HepG2 (cell line): ENCODE measurements around the gene PALM. TPM values are rescaled to one million over a fixed set of nuclear protein-coding genes. Genes with fewer than 3 reads are reported as not detected.

Experiments used
- ATAC-seq: fragments of 200-7000 bp; cut with Tn5 transposase; 3 replicates; pipeline ENCODE4 v1.9.1; 2020; ENCODE audit warnings: mild to moderate bottlenecking, moderate library complexity
- BruUV-seq: library from RNA; stranded (reverse); fragments of 400-500 nt; replicated peaks from 2 replicates; lab custom pipeline; 2021; lab: Mats Ljungman, UMichigan
- CTCF ChIA-PET: fragments of 300-600 bp; formaldehyde crosslinking; extraction: SDS; loops from one replicate; lab custom pipeline; 2021; ENCODE audit warnings: low total read pairs, inconsistent platforms, low intra/inter-chr PET ratio; lab: Yijun Ruan, JAX
- POLR2A ChIA-PET: fragments of 350-600 bp; sonication (Branson Sonifier 250); formaldehyde crosslinking; loops from one replicate; lab custom pipeline; 2020; ENCODE audit warnings: antibody characterized with exemption, inconsistent platforms; lab: Yijun Ruan, JAX
- DNase-seq: peaks from one replicate; pipeline ENCODE4 v3.0.0-alpha.2; 2015; ENCODE audit warnings: low spot score
- FAIRE-seq: peaks from 3 replicates; lab custom pipeline; 2011; peaks lifted over from hg19 to GRCh38; lab: Jason Lieb, UNC
- H2AFZ ChIP-seq: one replicate; pipeline ENCODE4 v1.6.1; 2011; ENCODE audit warnings: low read length, inconsistent platforms
- H3K27ac ChIP-seq: fragments of 300-600 bp; 3 replicates; pipeline ENCODE4 v1.8.0; 2011; ENCODE audit warnings: mixed run types, mild to moderate bottlenecking, mixed read lengths, low read length, inconsistent platforms; ENCODE audit not compliant: insufficient read depth; ENCODE audit errors: extremely low read length
- H3K27me3 ChIP-seq, 2 experiments: fragments of 200-600 bp in 1 of 2; 2 replicates in 1 of 2; 3 replicates in 1 of 2; pipeline versions ENCODE4 v1.6.0 to v1.8.0; 2011; ENCODE audit warnings: low read length in 2 of 2, mild to moderate bottlenecking in 2 of 2, moderate library complexity in 2 of 2, inconsistent platforms in 1 of 2; ENCODE audit not compliant: insufficient read depth in 2 of 2, control insufficient read depth in 1 of 2
- H3K36me3 ChIP-seq, 2 experiments: fragments of 200-600 bp in 1 of 2; replicated peaks in 1 of 2; 2 replicates in 1 of 2; 3 replicates in 1 of 2; pipeline versions ENCODE4 v1.5.1 to v1.8.0; 2011; ENCODE audit warnings: low read length in 2 of 2, inconsistent platforms in 1 of 2; ENCODE audit not compliant: insufficient read depth in 2 of 2, control insufficient read depth in 1 of 2
- H3K4me1 ChIP-seq: 2 replicates; pipeline ENCODE4 v1.5.1; 2012; ENCODE audit warnings: low read length, inconsistent platforms; ENCODE audit not compliant: insufficient read depth
- H3K4me2 ChIP-seq: 2 replicates; pipeline ENCODE4 v1.6.0; 2011; ENCODE audit warnings: low read depth, low read length, inconsistent platforms
- H3K4me3 ChIP-seq, 3 experiments: fragments of 200-600 bp in 1 of 3; sonication (generic), shearing (Covaris generic) in 1 of 3; replicated peaks in 1 of 3; 2 replicates each; pipeline ENCODE4 v1.5.1; 2011 to 2016; ENCODE audit warnings: low read length in 3 of 3, inconsistent platforms in 2 of 3, low read depth in 2 of 3, mild to moderate bottlenecking in 2 of 3, control low read depth in 1 of 3, mixed read lengths in 1 of 3; ENCODE audit not compliant: insufficient read depth in 1 of 3
- H3K79me2 ChIP-seq: one replicate; pipeline ENCODE4 v1.6.1; 2011; ENCODE audit warnings: low read length, inconsistent platforms; ENCODE audit not compliant: insufficient read depth
- H3K9ac ChIP-seq: 2 replicates; pipeline ENCODE4 v1.6.0; 2011; ENCODE audit warnings: mild to moderate bottlenecking, low read depth, low read length, inconsistent platforms; ENCODE audit not compliant: insufficient read depth
- H3K9me3 ChIP-seq: 2 replicates; pipeline ENCODE4 v1.5.1; 2012; ENCODE audit warnings: mild to moderate bottlenecking, low read length
- H4K20me1 ChIP-seq: 2 replicates; pipeline ENCODE4 v1.6.0; 2011; ENCODE audit warnings: inconsistent platforms, mild to moderate bottlenecking, low read length, moderate library complexity; ENCODE audit not compliant: insufficient read depth
- FOXA3 ChIP-seq: IDR thresholded peaks from 2 replicates; pipeline ENCODE4 v1.6.1; 2016; ENCODE audit warnings: missing genetic modification reagents, missing compliant biosample characterization
- MEF2D ChIP-seq: sonication (generic); formaldehyde crosslinking; IDR thresholded peaks from 2 replicates; pipeline ENCODE4 v1.5.1; 2020; ENCODE audit warnings: mild to moderate bottlenecking, missing genetic modification reagents
- ZNF17 ChIP-seq: sonication (generic); formaldehyde crosslinking; IDR thresholded peaks from 2 replicates; pipeline ENCODE4 v1.5.0; 2020; ENCODE audit warnings: mild to moderate bottlenecking, missing genetic modification reagents
- ZNF660 ChIP-seq: sonication (generic); formaldehyde crosslinking; IDR thresholded peaks from 2 replicates; pipeline ENCODE4 v1.5.1; 2020; ENCODE audit warnings: mild to moderate bottlenecking, low read depth, missing genetic modification reagents, borderline replicate concordance
- ZSCAN22 ChIP-seq: sonication (generic); formaldehyde crosslinking; IDR thresholded peaks from 2 replicates; pipeline ENCODE4 v1.4.0; 2020; ENCODE audit warnings: mild to moderate bottlenecking, missing genetic modification reagents
- WGBS: methylation state at CpG from one replicate; pipeline ENCODE4 v1.1.6; 2017; ENCODE audit warnings: low lambda C conversion rate; 5-methylcytosine and 5-hydroxymethylcytosine counted together
- in situ Hi-C: cut with HindIII; loops from 2 replicates; pipeline ENCODE4 v1.10.0; 2017; ENCODE audit warnings: low pct_unique_long_range_greater_than_20kb; ENCODE audit not compliant: extremely low pct_ligation_motif_present
- intact Hi-C: fragments of 100-400 bp; cut with micrococcal nuclease; formaldehyde crosslinking; loops from one replicate; pipeline ENCODE4 v1.10.0; 2022; ENCODE audit not compliant: unreplicated experiment
- polyA plus RNA-seq, 8 experiments: library from polyadenylated mRNA; depleted of rRNA in 3 of 8; stranded (reverse) in 7 of 8; unstranded in 1 of 8; fragments of >200 nt; fragmentation: Illumina TruSeq in 4 of 8; extraction: Trizol in 4 of 8; gene quantifications; 2 replicates each; pipeline versions ENCODE4 v1.2.1 to v1.2.3, GENCODE V29; 2011 to 2016; ENCODE audit warnings: low read depth in 4 of 8, missing spikeins in 1 of 8, mixed read lengths in 1 of 8; ENCODE audit not compliant: insufficient read depth in 1 of 8
- total RNA-seq, 5 experiments: library from RNA; depleted of rRNA; stranded (reverse); fragments of >200 nt; fragmentation: Illumina TruSeq; extraction: Trizol; gene quantifications; 2 replicates each; pipeline ENCODE4 v1.2.3, GENCODE V29; 2016; ENCODE audit warnings: low read depth in 1 of 5
- TF ChIP-seq, protein P1 (sequence below): sonication (generic); formaldehyde crosslinking; IDR thresholded peaks from 2 replicates; pipeline ENCODE4 v1.5.0; 2020; ENCODE audit warnings: mild to moderate bottlenecking, low read depth, missing genetic modification reagents, borderline replicate concordance
- TF ChIP-seq, protein P2 (sequence below): sonication (generic); formaldehyde crosslinking; IDR thresholded peaks from 2 replicates; pipeline ENCODE4 v1.5.0; 2020; ENCODE audit warnings: missing genetic modification reagents
- TF ChIP-seq, protein P3 (sequence below): sonication (generic); formaldehyde crosslinking; IDR thresholded peaks from 2 replicates; pipeline ENCODE4 v1.4.0; 2020; ENCODE audit warnings: mild to moderate bottlenecking, missing genetic modification reagents

The PALM gene
- total and polyA plus RNA-seq, 2 of the 13 experiments (the other 11 are each of a cell fraction or from before 2014, with no cell fraction given) = 4.0 to 9.7 TPM

DNA sequence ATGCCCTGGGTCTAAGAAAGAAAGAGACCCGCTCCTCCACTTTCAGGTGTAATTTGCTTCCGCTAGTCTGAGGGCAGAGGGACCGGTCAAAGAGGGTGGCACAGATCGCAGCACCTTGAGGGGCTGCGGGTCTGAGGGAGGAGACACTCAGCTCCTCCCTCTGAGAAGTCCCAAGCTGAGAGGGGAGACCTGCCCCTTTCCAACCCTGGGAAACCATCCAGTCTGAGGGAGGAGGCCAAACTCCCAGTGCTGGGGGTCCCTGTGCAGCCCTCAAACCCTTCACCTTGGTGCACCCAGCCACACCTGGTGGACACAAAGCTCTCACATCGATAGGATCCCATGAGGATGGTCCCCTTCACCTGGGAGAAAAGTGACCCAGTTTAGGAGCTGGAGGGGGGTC, 55.1 kb downstream of the PALM start:
- no peak overlapping the region for H3K4me3 ChIP-seq
- ChIA-PET CTCF (no interaction called here), POLR2A (no interaction called here)
- no peaks in the 10 kb centered on the region for H3K9me3 ChIP-seq
- H3K9ac ChIP-seq = no peak overlapping the region
- H3K4me1 ChIP-seq = peaks cover 15% of the 10 kb centered on the region
- H3K4me2 ChIP-seq = no peak overlapping the region
- no peak overlapping the region for H2AFZ ChIP-seq
- in situ Hi-C loops = loop anchor here (10.0 kb wide), 2 partner anchors 91 to 221 kb away; partner anchors contain the start of genes CFD, ELANE and WDR18
- no peaks in the 10 kb centered on the region for H3K36me3 ChIP-seq
- no peaks in the 10 kb centered on the region for H3K79me2 ChIP-seq
- WGBS = 82% methylated on average over 6 of the region's 6 CpGs
- no peaks in the 10 kb centered on the region for H4K20me1 ChIP-seq
- FAIRE-seq = no peak
- TF ChIP-seq, protein P1, sequence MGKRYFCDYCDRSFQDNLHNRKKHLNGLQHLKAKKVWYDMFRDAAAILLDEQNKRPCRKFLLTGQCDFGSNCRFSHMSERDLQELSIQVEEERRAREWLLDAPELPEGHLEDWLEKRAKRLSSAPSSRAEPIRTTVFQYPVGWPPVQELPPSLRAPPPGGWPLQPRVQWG (CRISPR knock-in tag) = no peak
- TF ChIP-seq MEF2D = no peak
- TF ChIP-seq, protein P2, sequence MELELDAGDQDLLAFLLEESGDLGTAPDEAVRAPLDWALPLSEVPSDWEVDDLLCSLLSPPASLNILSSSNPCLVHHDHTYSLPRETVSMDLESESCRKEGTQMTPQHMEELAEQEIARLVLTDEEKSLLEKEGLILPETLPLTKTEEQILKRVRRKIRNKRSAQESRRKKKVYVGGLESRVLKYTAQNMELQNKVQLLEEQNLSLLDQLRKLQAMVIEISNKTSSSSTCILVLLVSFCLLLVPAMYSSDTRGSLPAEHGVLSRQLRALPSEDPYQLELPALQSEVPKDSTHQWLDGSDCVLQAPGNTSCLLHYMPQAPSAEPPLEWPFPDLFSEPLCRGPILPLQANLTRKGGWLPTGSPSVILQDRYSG (CRISPR knock-in tag) = no peak
- no peak for TF ChIP-seq FOXA3 (CRISPR knock-in tag)
- peak; percentile 95 for TF ChIP-seq ZSCAN22 (CRISPR knock-in tag)
- TF ChIP-seq, protein P3, sequence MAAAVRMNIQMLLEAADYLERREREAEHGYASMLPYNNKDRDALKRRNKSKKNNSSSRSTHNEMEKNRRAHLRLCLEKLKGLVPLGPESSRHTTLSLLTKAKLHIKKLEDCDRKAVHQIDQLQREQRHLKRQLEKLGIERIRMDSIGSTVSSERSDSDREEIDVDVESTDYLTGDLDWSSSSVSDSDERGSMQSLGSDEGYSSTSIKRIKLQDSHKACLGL (CRISPR knock-in tag) = no peak
- TF ChIP-seq ZNF660 (CRISPR knock-in tag) = no peak
- TF ChIP-seq ZNF17 (CRISPR knock-in tag) = no peak
- H3K27ac ChIP-seq = no peak overlapping the region
- BruUV-seq = no TSS peak
- ATAC-seq = no peak
- no peak for DNase-seq
- intact Hi-C loops = no loop called here
- H3K27me3 ChIP-seq = no peaks in the 10 kb centered on the region
